NCI-H1092 treated with DMSO at 0.1 percent for 48 hours (cell line): ENCODE data around the gene SIN3B.

ENCODE experiments used
- DNase-seq: peaks from one replicate; lab custom pipeline; 2025; lab: John Stamatoyannopoulos, UW

Gene SIN3B

DNA sequence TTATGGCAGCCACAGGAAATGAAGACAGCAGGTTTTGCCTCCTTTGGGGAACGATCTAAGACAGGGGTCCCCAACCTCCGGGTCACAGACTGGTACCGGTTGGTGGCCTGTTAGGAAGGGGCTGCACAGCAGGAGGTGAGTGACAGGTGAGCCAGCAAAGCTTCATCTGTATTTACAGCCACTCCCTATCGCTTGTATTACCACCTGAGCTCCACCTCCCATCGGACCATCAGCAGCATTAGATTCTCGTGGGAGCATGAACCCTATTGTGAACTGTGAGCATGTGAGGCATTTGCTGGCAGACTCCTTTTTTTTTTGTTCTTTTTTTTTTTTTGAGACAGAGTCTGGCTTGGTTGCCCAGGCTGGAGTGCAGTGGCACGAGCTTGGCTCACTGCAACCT, 81.8 kb downstream of the SIN3B start:
- DNase-seq, result no peak

GRCh38 chr19:16912780-16913179, 83.6 kb downstream of the SIN3B start:
- DNase-seq, result no peak

DNA sequence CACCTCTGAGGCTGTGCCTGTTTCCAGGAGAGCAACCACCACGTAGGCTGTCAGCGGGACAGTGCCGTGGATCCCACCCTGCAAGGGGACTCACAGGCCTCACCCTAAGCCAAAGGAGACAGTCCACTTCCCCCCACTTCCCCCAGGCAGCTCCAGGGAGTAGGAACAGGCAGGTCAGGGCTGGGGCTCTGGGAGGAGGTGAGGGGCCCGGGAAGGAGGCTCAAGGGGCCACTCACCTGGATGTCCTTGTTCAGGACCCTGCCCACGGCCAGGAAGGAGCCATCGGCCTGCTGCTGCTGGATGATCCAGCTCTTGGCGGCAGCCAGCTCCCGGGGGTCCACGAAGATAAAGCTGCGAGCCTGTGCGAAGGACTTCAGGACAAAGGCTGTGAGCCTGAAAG, 85.2 kb downstream of the SIN3B start:
- DNase-seq, result no peak

GRCh38 chr19:16915135-16915534, 85.9 kb downstream of the SIN3B start:
- no peak for DNase-seq

GRCh38 chr19:16915734-16916133, 86.5 kb downstream of the SIN3B start:
- DNase-seq, result no peak

GRCh38 chr19:16917401-16917800, 88.2 kb downstream of the SIN3B start:
- DNase-seq, result no peak

GRCh38 chr19:16919496-16919895, 90.3 kb downstream of the SIN3B start:
- DNase-seq, result no peak

GRCh38 chr19:16920816-16921529, 91.8 kb downstream of the SIN3B start:
- DNase-seq, result no peak

DNA sequence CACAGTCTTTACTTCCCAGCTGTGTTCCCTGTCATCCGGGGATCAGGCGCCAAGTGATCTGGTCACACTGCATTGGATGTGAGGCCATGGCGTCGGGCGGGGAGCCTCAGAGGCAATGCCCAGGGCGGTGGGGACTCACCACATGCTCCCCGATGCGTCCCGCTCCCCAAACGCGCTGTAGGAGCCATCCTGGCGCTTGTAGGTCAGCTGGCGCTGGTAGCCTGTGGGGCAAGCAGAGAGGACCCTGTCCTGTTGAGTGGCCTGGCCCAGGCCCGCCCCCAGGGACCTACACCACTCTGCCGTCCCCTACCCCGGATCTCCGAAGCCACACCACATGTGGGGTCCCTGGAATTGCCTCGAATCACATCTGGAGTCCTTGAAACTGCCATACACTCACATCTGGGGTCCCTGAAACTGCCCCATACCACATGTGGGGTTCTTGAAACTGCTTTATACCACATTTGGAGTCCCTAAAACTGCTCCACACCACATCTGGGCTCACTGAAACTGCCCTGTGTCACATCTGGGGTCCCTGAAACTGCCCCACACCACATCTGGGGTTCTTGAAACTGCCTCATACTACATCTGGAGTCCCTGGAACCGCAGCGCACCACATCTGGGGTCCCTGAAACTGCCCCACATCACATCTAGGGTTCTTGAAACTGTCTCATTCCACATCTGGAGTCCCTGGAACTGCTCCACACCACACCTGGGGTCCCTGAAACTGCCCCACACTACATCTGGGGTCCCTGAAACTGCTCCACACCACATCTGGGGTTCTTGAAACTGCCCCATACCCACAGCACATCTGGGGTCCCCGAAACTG, 92.8 kb downstream of the SIN3B start:
- DNase-seq, result no peak

- no peak for DNase-seq
Observed at GRCh38 chr19:16922592-16922934, 93.4 kb downstream of the SIN3B start.

DNA sequence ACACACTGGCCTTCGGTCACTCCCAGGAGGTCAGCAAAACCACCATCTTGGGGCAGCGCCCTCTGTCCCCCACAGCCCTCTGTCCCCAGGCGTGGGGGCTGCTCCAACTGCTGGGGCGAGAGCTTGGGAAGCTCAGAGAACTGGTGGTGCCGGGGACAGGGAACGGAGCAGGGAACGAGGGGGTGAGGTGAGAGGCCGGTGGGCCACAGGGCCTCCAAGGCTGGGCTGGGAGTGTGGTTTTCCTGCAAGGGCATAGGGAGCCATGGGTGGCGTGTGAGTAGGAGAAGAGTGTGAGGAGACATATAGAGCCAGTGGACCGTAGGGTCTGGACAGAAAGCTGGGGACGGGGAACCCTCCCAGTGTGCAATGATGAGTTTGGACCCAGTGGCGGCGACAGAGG, 93.8 kb downstream of the SIN3B start:
- no peak for DNase-seq

GRCh38 chr19:16927883-16928282, 98.7 kb downstream of the SIN3B start:
- DNase-seq, result no peak

DNA sequence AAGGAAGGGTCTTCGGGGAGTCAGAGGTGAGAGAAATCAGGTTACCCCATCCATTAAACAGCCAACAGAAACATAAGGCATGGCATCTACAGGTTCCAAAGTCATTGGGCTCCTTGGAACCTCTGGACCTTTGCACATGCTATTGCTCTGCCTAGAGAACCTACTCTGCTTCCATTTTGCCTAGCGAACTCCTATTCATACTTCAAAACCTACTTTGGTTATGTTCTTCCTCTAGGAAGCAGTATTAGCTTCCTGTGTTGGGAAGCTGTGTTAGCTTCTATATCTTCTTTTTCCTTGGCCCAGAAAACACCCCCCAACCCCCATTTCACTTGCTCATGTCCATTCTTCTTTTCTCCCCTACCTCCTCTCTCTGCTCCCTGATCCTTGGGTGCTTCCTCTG, 99.2 kb downstream of the SIN3B start:
- DNase-seq, result no peak

GRCh38 chr19:16928916-16929315, 99.7 kb downstream of the SIN3B start:
- DNase-seq, result no peak
